HCT116 (cell line): ENCODE data around the gene SNAP91. TPM values are rescaled to one million over a fixed set of nuclear protein-coding genes. Genes with fewer than 3 reads are reported as not detected.

Experiments used
- ATAC-seq: fragments of 200-7000 bp; cut with Tn5 transposase; 2 replicates; pipeline ENCODE4 v1.9.1; 2020; ENCODE audit warnings: mild to moderate bottlenecking, moderate library complexity
- BruUV-seq: library from RNA; stranded (reverse); fragments of 400-500 nt; replicated peaks from 2 replicates; lab custom pipeline; 2021; lab: Mats Ljungman, UMichigan
- CTCF ChIA-PET: fragments of 300-600 bp; sonication (Branson Sonifier 250); formaldehyde crosslinking; loops from one replicate; lab custom pipeline; 2021; ENCODE audit warnings: antibody characterized with exemption; lab: Charles Lee
- POLR2A ChIA-PET: fragments of 300-600, 350-600 bp; sonication (Branson Sonifier 250); formaldehyde crosslinking; loops from one replicate; lab custom pipeline; 2021; ENCODE audit warnings: antibody characterized with exemption; lab: Charles Lee
- RAD21 ChIA-PET, 2 experiments: fragments of 300-600 bp; sonication (Branson Sonifier 250); formaldehyde crosslinking; loops; one replicate each; lab custom pipeline; 2023; ENCODE audit warnings: low total read pairs in 2 of 2; ENCODE audit not compliant: uncharacterized antibody in 2 of 2, unreplicated experiment in 2 of 2, low non-redundant PET in 1 of 2; lab: Charles Lee
- DNase-seq: peaks from one replicate; pipeline ENCODE4 v3.0.0-alpha.2; 2010; ENCODE audit warnings: low read depth, low spot score
- H2AFZ ChIP-seq: fragments of 200-600 bp; shearing (Covaris generic), sonication (generic); 2 replicates; pipeline ENCODE4 v1.6.1; 2017; ENCODE audit warnings: low read depth, mixed run types, mixed read lengths, antibody characterized with exemption, low read length; ENCODE audit not compliant: poor library complexity, severe bottlenecking
- H3K27ac ChIP-seq: 2 replicates; pipeline ENCODE4 v1.5.1; 2012; ENCODE audit warnings: low read depth, low read length
- H3K27me3 ChIP-seq: fragments of 200-600 bp; sonication (generic); 2 replicates; pipeline ENCODE4 v1.6.1; 2016; ENCODE audit warnings: mixed run types, low read length, mixed read lengths; ENCODE audit not compliant: insufficient read depth
- H3K36me3 ChIP-seq, 2 experiments: fragments of 200-500 bp in 1 of 2; fragments of 200-600 bp in 1 of 2; sonication (Bioruptor generic) in 1 of 2; sonication (generic) in 1 of 2; 2 replicates each; pipeline versions ENCODE4 v1.5.1 to v1.6.1; 2014 to 2016; ENCODE audit warnings: low read length in 2 of 2, inconsistent platforms in 1 of 2, mixed read lengths in 1 of 2, mixed run types in 1 of 2; ENCODE audit not compliant: insufficient read depth in 2 of 2, control insufficient read depth in 1 of 2
- H3K4me1 ChIP-seq, 2 experiments: fragments of 200-600 bp in 1 of 2; sonication (generic) in 1 of 2; 2 replicates each; pipeline versions ENCODE4 v1.5.1 to v1.6.1; 2012 to 2017; ENCODE audit warnings: low read length in 2 of 2, inconsistent platforms in 1 of 2, mild to moderate bottlenecking in 1 of 2, mixed read lengths in 1 of 2, mixed run types in 1 of 2, moderate library complexity in 1 of 2; ENCODE audit not compliant: insufficient read depth in 2 of 2, control insufficient read depth in 1 of 2
- H3K4me2 ChIP-seq: fragments of 200-600 bp; sonication (generic); 2 replicates; pipeline ENCODE4 v1.6.1; 2017; ENCODE audit warnings: mixed run types, low read length, mixed read lengths
- H3K4me3 ChIP-seq, 2 experiments: fragments of 200-600 bp in 1 of 2; sonication (generic) in 1 of 2; replicated peaks in 1 of 2; 2 replicates each; pipeline ENCODE4 v1.5.1; 2011 to 2016; ENCODE audit warnings: low read length in 2 of 2, control low read depth in 1 of 2, low read depth in 1 of 2, mild to moderate bottlenecking in 1 of 2, mixed read lengths in 1 of 2, mixed run types in 1 of 2
- H3K79me2 ChIP-seq: fragments of 200-600 bp; sonication (generic); 2 replicates; pipeline ENCODE4 v1.6.1; 2017; ENCODE audit warnings: mild to moderate bottlenecking, mixed run types, low read length, moderate library complexity, mixed read lengths; ENCODE audit not compliant: insufficient read depth
- H3K9ac ChIP-seq: fragments of 200-600 bp; sonication (generic); 2 replicates; pipeline ENCODE4 v1.6.1; 2016; ENCODE audit warnings: low read length, mixed read lengths
- H3K9me2 ChIP-seq: fragments of 200-600 bp; sonication (generic), shearing (Covaris generic); 2 replicates; pipeline ENCODE4 v1.6.1; 2017; ENCODE audit warnings: mixed run types, mild to moderate bottlenecking, moderate library complexity; ENCODE audit not compliant: insufficient read depth
- H3K9me3 ChIP-seq, 2 experiments: fragments of 200-500 bp in 1 of 2; fragments of 200-600 bp in 1 of 2; sonication (Bioruptor generic) in 1 of 2; sonication (generic) in 1 of 2; 2 replicates each; pipeline ENCODE4 v1.6.1; 2014 to 2017; ENCODE audit warnings: low read length in 2 of 2, mixed read lengths in 2 of 2, inconsistent platforms in 1 of 2, low read depth in 1 of 2, mild to moderate bottlenecking in 1 of 2, mixed run types in 1 of 2, moderate library complexity in 1 of 2; ENCODE audit not compliant: control insufficient read depth in 1 of 2, insufficient read depth in 1 of 2
- H4K20me1 ChIP-seq: fragments of 200-600 bp; sonication (generic), shearing (Covaris generic); 2 replicates; pipeline ENCODE4 v1.6.1; 2017; ENCODE audit warnings: mixed run types, mild to moderate bottlenecking, moderate library complexity; ENCODE audit not compliant: insufficient read depth
- CEBPB ChIP-seq: IDR thresholded peaks from 2 replicates; pipeline ENCODE4 v1.6.1; 2012; ENCODE audit warnings: low read depth
- EGR1 ChIP-seq: IDR thresholded peaks from 2 replicates; pipeline ENCODE4 v1.6.1; 2012; ENCODE audit warnings: low read depth
- FOSL1 ChIP-seq: IDR thresholded peaks from 2 replicates; pipeline ENCODE4 v1.6.1; 2012; ENCODE audit warnings: low read depth
- JUND ChIP-seq: IDR thresholded peaks from 2 replicates; pipeline ENCODE4 v1.6.1; 2012
- POLR2A ChIP-seq: IDR thresholded peaks from 2 replicates; pipeline ENCODE4 v1.7.0; 2011; ENCODE audit warnings: borderline replicate concordance; ENCODE audit not compliant: insufficient read depth, insufficient read length; ENCODE audit errors: extremely low read depth
- POLR2AphosphoS5 ChIP-seq: IDR thresholded peaks from 2 replicates; pipeline ENCODE4 v1.6.1; 2011; ENCODE audit warnings: mild to moderate bottlenecking, low read depth, low read length, moderate library complexity
- RAD21 ChIP-seq: IDR thresholded peaks from 2 replicates; pipeline ENCODE4 v1.6.1; 2012; ENCODE audit warnings: low read depth, mild to moderate bottlenecking
- SIN3A ChIP-seq: IDR thresholded peaks from 2 replicates; pipeline ENCODE4 v1.6.1; 2012; ENCODE audit warnings: low read depth
- SP1 ChIP-seq: IDR thresholded peaks from 2 replicates; pipeline ENCODE4 v1.6.1; 2012; ENCODE audit warnings: low read depth
- SRF ChIP-seq: IDR thresholded peaks from 2 replicates; pipeline ENCODE4 v1.6.1; 2012; ENCODE audit warnings: low read depth
- TCF7L2 ChIP-seq: IDR thresholded peaks from 2 replicates; pipeline ENCODE4 v1.7.0; 2011; ENCODE audit warnings: borderline replicate concordance, inconsistent platforms; ENCODE audit not compliant: insufficient read depth, insufficient read length; ENCODE audit errors: extremely low read depth
- YY1 ChIP-seq: IDR thresholded peaks from 2 replicates; pipeline ENCODE4 v1.6.1; 2011; ENCODE audit warnings: low read length, low read depth, moderate library complexity, mild to moderate bottlenecking; ENCODE audit not compliant: insufficient replicate concordance; ENCODE audit errors: extremely low read depth
- intact Hi-C: fragments of 100-400 bp; cut with micrococcal nuclease; formaldehyde crosslinking; loops from 2 replicates; pipeline ENCODE4 v1.10.0; 2022
- total RNA-seq: library from RNA; stranded (reverse); gene quantifications from one replicate; pipeline ENCODE4 v1.2.1, GENCODE V29; 2021; ENCODE audit not compliant: unreplicated experiment
- TF ChIP-seq, protein P1 (sequence below), 3 experiments: fragments of 200-600 bp in 1 of 3; sonication (generic) in 1 of 3; IDR thresholded peaks in 2 of 3; conservative IDR thresholded peaks in 1 of 3; 2 replicates each; pipeline ENCODE4 v1.5.1; 2012 to 2017; ENCODE audit warnings: low read depth in 2 of 3, low read length in 2 of 3, antibody characterized with exemption in 1 of 3, borderline replicate concordance in 1 of 3, control low read depth in 1 of 3, mild to moderate bottlenecking in 1 of 3, mixed read lengths in 1 of 3, mixed run types in 1 of 3, moderate library complexity in 1 of 3; ENCODE audit not compliant: insufficient read depth in 1 of 3
- TF ChIP-seq, protein P2 (sequence below): IDR thresholded peaks from 2 replicates; pipeline ENCODE4 v1.6.1; 2012
- TF ChIP-seq, protein P3 (sequence below): IDR thresholded peaks from 2 replicates; pipeline ENCODE4 v1.6.1; 2011; ENCODE audit warnings: mild to moderate bottlenecking, low read length, moderate library complexity; ENCODE audit not compliant: insufficient replicate concordance; ENCODE audit errors: extremely low read depth

SNAP91 gene
- total RNA-seq, 1 experiment from 2014 or later, result not detected

DNA sequence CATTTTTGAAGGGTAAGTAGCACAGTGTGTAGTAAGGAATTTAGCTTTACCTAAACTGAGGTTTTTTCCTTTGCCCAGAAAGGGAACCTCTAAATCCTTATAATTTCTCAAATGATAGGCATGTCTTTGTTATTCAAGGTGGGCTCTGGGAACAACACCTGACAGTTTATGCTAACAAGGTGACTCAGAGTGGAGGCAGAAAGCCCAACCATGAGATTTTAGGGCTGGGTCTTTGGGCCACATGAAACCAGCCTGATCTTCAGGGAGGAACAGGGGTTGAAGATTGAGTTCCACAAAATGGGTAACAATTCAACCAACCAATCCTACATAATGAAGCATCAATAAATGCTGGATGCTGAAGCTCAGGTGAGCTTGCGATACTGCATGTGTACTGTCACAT, 149.9 kb downstream of the SNAP91 start:
- BruUV-seq, result no TSS peak
- Histone ChIP-seq H3K36me3 (no peaks in the 10 kb centered on the region), H4K20me1 (no peaks in the 10 kb centered on the region), H3K4me1 (no peaks in the 10 kb centered on the region), H3K4me2 (no peak overlapping the region), H2AFZ (no peak overlapping the region), H3K27me3 (no peaks in the 10 kb centered on the region), H3K9me3 (no peaks in the 10 kb centered on the region), H3K9me2 (no peaks in the 10 kb centered on the region), H3K9ac (no peak overlapping the region), H3K27ac (no peak overlapping the region), H3K79me2 (no peaks in the 10 kb centered on the region), H3K4me3 (no peak overlapping the region)
- POLR2A ChIA-PET, result no interaction called here
- CTCF ChIA-PET, result no interaction called here
- TF ChIP-seq, protein P1, sequence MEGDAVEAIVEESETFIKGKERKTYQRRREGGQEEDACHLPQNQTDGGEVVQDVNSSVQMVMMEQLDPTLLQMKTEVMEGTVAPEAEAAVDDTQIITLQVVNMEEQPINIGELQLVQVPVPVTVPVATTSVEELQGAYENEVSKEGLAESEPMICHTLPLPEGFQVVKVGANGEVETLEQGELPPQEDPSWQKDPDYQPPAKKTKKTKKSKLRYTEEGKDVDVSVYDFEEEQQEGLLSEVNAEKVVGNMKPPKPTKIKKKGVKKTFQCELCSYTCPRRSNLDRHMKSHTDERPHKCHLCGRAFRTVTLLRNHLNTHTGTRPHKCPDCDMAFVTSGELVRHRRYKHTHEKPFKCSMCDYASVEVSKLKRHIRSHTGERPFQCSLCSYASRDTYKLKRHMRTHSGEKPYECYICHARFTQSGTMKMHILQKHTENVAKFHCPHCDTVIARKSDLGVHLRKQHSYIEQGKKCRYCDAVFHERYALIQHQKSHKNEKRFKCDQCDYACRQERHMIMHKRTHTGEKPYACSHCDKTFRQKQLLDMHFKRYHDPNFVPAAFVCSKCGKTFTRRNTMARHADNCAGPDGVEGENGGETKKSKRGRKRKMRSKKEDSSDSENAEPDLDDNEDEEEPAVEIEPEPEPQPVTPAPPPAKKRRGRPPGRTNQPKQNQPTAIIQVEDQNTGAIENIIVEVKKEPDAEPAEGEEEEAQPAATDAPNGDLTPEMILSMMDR (IDR thresholded peaks at IDR 0.05 in 2 of 3, conservative IDR thresholded peaks at IDR 0.05 in 1 of 3; ENCODE audit: borderline replicate concordance in 1 of 3, insufficient read depth in 1 of 3, low read depth in 2 of 3, low read length in 2 of 3), result no peak
- TF ChIP-seq JUND (no peak), RAD21 (no peak), POLR2A (no peak), POLR2AphosphoS5 (no peak), CEBPB (no peak), EGR1 (no peak), YY1 (no peak), FOSL1 (no peak), SIN3A (no peak), SRF (no peak), TCF7L2 (no peak), SP1 (no peak)
- TF ChIP-seq, protein P2, sequence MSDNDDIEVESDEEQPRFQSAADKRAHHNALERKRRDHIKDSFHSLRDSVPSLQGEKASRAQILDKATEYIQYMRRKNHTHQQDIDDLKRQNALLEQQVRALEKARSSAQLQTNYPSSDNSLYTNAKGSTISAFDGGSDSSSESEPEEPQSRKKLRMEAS, result no peak
- TF ChIP-seq, protein P3, sequence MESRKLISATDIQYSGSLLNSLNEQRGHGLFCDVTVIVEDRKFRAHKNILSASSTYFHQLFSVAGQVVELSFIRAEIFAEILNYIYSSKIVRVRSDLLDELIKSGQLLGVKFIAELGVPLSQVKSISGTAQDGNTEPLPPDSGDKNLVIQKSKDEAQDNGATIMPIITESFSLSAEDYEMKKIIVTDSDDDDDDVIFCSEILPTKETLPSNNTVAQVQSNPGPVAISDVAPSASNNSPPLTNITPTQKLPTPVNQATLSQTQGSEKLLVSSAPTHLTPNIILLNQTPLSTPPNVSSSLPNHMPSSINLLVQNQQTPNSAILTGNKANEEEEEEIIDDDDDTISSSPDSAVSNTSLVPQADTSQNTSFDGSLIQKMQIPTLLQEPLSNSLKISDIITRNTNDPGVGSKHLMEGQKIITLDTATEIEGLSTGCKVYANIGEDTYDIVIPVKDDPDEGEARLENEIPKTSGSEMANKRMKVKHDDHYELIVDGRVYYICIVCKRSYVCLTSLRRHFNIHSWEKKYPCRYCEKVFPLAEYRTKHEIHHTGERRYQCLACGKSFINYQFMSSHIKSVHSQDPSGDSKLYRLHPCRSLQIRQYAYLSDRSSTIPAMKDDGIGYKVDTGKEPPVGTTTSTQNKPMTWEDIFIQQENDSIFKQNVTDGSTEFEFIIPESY, result no peak
- RAD21 ChIA-PET, result no interaction called here
- ATAC-seq, result no peak
- DNase-seq, result no peak
- intact Hi-C loops, result no loop called here
